HG03565 (cell line): Measurements from ENCODE around the gene DAPK1.

Source experiments
- ATAC-seq: cut with Tn5 transposase; IDR thresholded peaks from one replicate; pipeline ENCODE4 v1.9.1; 2021; ENCODE audit warnings: mild to moderate bottlenecking, moderate library complexity; ENCODE audit not compliant: unreplicated experiment

DAPK1 gene

GRCh38 chr9:87497604-87498045, at the start of gene DAPK1:
TSS of gene DAPK1 (plus strand) at chr9:87497867. CDS start at chr9:87499078, 1,211 bp downstream.
- peak; percentile 37 for ATAC-seq

- no peak for ATAC-seq
These were observed 46.5 kb upstream of the DAPK1 start for GRCh38 chr9:87451149-87451548.

GRCh38 chr9:87455407-87455806, 42.3 kb upstream of the DAPK1 start:
- ATAC-seq: no peak

GRCh38 chr9:87461256-87461655, 36.4 kb upstream of the DAPK1 start:
- ATAC-seq: no peak

- peak; percentile 50 for ATAC-seq
These were observed 33.3 kb upstream of the DAPK1 start for GRCh38 chr9:87464110-87464991.

GRCh38 chr9:87464992-87465378, 32.7 kb upstream of the DAPK1 start:
- ATAC-seq: no peak

GRCh38 chr9:87465816-87466215, 31.9 kb upstream of the DAPK1 start:
- ATAC-seq: no peak

- no peak for ATAC-seq
These were observed 30.5 kb upstream of the DAPK1 start for GRCh38 chr9:87467187-87467586.

GRCh38 chr9:87469793-87470465, 27.7 kb upstream of the DAPK1 start:
- ATAC-seq: no peak

GRCh38 chr9:87471746-87472145, 25.9 kb upstream of the DAPK1 start:
- ATAC-seq: no peak

- ATAC-seq: no peak
These were observed 22.2 kb upstream of the DAPK1 start for GRCh38 chr9:87475463-87475862.

GRCh38 chr9:87478226-87478992, 19.3 kb upstream of the DAPK1 start:
- no peak for ATAC-seq

- ATAC-seq: peak; percentile 94
These were observed 17.9 kb upstream of the DAPK1 start for GRCh38 chr9:87479801-87480201.

- ATAC-seq: no peak
These were observed 15.5 kb upstream of the DAPK1 start for GRCh38 chr9:87481890-87482855.

- ATAC-seq: no peak
These were observed 7.4 kb upstream of the DAPK1 start for GRCh38 chr9:87490225-87490624.

GRCh38 chr9:87490907-87491306, 6.8 kb upstream of the DAPK1 start:
- ATAC-seq: no peak

- no peak for ATAC-seq
These were observed 6.1 kb upstream of the DAPK1 start for GRCh38 chr9:87491523-87491922.

- ATAC-seq: no peak
These were observed 5.0 kb upstream of the DAPK1 start for GRCh38 chr9:87492642-87493041.

GRCh38 chr9:87494970-87495471, 2.6 kb upstream of the DAPK1 start:
- ATAC-seq: peak; percentile 29

GRCh38 chr9:87497080-87497603, 525 bp upstream of the DAPK1 start:
- no peak for ATAC-seq
